HL-60 (cell line): Measurements from ENCODE around the gene ZIC4.

ENCODE experiments used
- DNase-seq, 2 experiments: peaks; one replicate each; pipeline ENCODE4 v3.0.0-alpha.2; 2010 to 2020; ENCODE audit warnings: low read depth in 1 of 2, low spot score in 1 of 2
- H3K27ac ChIP-seq: fragments of 250-450 bp; sonication (Bioruptor Pico); replicated peaks from 2 replicates; pipeline ENCODE4 v1.5.1; 2020; ENCODE audit warnings: mild to moderate bottlenecking, moderate library complexity
- H3K27me3 ChIP-seq: fragments of 250-450 bp; sonication (Bioruptor Pico); 2 replicates; pipeline ENCODE4 v1.5.1; 2021; ENCODE audit warnings: mild to moderate bottlenecking, moderate library complexity; ENCODE audit not compliant: insufficient read depth, poor library complexity, severe bottlenecking
- H3K4me3 ChIP-seq: replicated peaks from 2 replicates; pipeline ENCODE4 v1.5.1; 2011; ENCODE audit warnings: mild to moderate bottlenecking, control low read depth, low read length; ENCODE audit not compliant: insufficient read depth
- CTCF ChIP-seq: IDR thresholded peaks from one replicate; pipeline ENCODE4 v1.5.1; 2011; ENCODE audit warnings: low read length, control low read depth, inconsistent platforms; ENCODE audit not compliant: insufficient read depth
- GABPA ChIP-seq: IDR thresholded peaks from 2 replicates; pipeline ENCODE4 v1.6.1; 2012; ENCODE audit warnings: low read depth
- POLR2AphosphoS5 ChIP-seq: IDR thresholded peaks from 2 replicates; pipeline ENCODE4 v1.6.1; 2012; ENCODE audit warnings: low read depth
- REST ChIP-seq: IDR thresholded peaks from 2 replicates; pipeline ENCODE4 v1.6.1; 2012; ENCODE audit warnings: low read depth; ENCODE audit not compliant: insufficient replicate concordance
- SPI1 ChIP-seq: IDR thresholded peaks from 2 replicates; pipeline ENCODE4 v1.6.1; 2012; ENCODE audit warnings: low read depth, mild to moderate bottlenecking, borderline replicate concordance

Gene ZIC4

DNA sequence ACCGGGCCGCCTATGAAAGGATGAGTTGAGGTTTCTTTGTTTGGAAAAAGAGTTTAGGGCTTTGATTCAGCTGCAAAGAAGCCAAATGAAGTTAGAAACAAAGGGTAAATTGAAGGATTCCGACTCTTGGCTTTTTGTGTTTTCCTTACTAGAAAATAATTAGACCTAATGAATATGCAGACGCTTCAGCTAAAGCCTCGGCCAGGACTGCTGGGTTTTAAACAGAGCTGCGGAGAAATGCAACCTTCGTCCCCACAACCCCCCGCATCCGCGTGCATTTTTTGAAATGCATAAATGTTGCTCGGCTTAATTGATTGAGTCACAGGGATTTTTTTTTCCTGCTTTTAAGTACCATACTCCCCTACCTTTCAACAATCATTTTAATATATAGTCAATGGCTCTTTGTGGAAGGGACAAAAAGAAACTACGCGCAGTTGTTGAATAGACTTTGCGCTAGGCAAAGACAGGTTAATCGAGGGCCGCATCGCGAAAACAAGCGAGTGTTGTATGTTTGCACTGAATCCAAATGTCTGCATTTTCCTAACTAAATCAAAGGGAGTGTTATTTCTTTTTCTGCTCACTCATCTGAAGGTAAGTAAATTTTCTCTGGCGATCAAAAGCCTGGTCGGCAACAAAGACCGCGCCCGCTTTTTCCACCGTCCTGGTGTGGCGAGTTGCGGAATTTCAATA, 1.3 kb upstream of the ZIC4 start:
- Histone ChIP-seq H3K27ac (no peak overlapping the region), H3K27me3 (peaks cover 74% of the 10 kb centered on the region), H3K4me3 (no peak overlapping the region)
- TF ChIP-seq SPI1 (no peak), CTCF (no peak), POLR2AphosphoS5 (no peak), REST (no peak), GABPA (no peak)
- no peak for DNase-seq

GRCh38 chr3:147407114-147407497, 763 bp upstream of the ZIC4 start:
- Histone ChIP-seq H3K4me3 (no peak overlapping the region), H3K27me3 (peaks cover 70% of the 10 kb centered on the region), H3K27ac (no peak overlapping the region)
- DNase-seq, result no peak
- TF ChIP-seq POLR2AphosphoS5, result no peak
- TF ChIP-seq REST, result no peak
- no peak for TF ChIP-seq GABPA
- TF ChIP-seq CTCF, result no peak
- no peak for TF ChIP-seq SPI1

DNA sequence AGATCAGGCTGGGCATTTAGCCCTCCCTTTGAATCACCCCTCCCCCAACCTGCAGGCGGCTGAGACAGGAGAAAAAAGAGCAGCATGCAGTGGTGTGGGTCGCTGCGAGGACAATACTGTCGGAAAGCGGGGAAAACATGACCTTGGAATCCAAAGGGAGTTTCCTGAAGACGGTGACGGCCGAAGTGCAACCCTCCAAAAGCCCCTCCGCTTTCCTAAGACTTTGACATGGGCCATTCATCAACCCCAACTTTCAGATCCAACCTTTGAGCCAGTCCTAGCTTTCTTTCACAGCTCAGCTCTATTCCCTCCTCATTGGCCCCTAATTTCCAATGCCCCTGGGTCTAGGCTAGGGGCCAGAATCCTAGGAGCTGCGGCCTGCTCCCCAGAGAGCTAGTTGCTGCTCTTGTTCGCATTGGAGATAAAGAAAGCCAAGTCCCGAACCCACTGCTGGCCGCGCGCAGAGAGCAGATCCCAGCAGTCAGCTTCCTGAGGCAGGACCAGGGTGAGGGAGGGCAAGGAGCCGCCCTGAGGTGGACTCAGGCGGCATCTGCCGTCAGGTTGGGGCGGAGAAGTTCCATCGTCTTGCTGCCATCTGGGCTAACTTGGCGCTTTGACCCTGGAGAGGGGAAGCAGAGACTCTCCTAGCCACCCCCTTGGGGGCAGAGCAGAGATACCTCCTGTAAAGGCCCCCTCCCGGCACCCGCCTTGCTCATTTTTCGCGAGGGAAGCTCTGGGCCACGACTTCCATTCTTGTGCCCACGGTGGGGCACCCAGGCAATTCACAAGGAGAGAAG, 914 bp downstream of the ZIC4 start:
- H3K4me3 ChIP-seq, result no peak overlapping the region
- H3K27me3 ChIP-seq, result peaks cover 61% of the 10 kb centered on the region
- no peak for DNase-seq
- H3K27ac ChIP-seq, result no peak overlapping the region
- TF ChIP-seq REST (no peak), POLR2AphosphoS5 (no peak), GABPA (no peak), CTCF (no peak), SPI1 (no peak)
